HG02970 (cell line): ENCODE data around the gene HIVEP3.
A peak's percentile ranks its signal among the peaks of the same experiment; 100 is the strongest.

Source experiments
- ATAC-seq: cut with Tn5 transposase; IDR thresholded peaks from one replicate; pipeline ENCODE4 v1.9.1; 2021; ENCODE audit warnings: mild to moderate bottlenecking, moderate library complexity, moderate number of reproducible peaks; ENCODE audit not compliant: unreplicated experiment, low FRiP score

HIVEP3 gene

GRCh38 chr1:41516168-41517061 lies 402.3 kb downstream of the HIVEP3 start:
- ATAC-seq: peak; percentile 59

- ATAC-seq: no peak
Observed at GRCh38 chr1:41515778-41516167, 402.9 kb downstream of the HIVEP3 start.

- no peak for ATAC-seq
Observed at GRCh38 chr1:41515131-41515678, 403.5 kb downstream of the HIVEP3 start.

GRCh38 chr1:41514381-41514780 lies 404.3 kb downstream of the HIVEP3 start:
- no peak for ATAC-seq

GRCh38 chr1:41513383-41513735 lies 405.4 kb downstream of the HIVEP3 start:
- ATAC-seq: no peak

- no peak for ATAC-seq
Observed at GRCh38 chr1:41512701-41513382, 405.9 kb downstream of the HIVEP3 start.

- ATAC-seq: no peak
Observed at GRCh38 chr1:41511239-41511540, 407.5 kb downstream of the HIVEP3 start.

- ATAC-seq: no peak
Observed at GRCh38 chr1:41510531-41511238, 408.0 kb downstream of the HIVEP3 start.

- no peak for ATAC-seq
Observed at GRCh38 chr1:41509270-41509671, 409.5 kb downstream of the HIVEP3 start.

GRCh38 chr1:41508290-41508689 lies 410.4 kb downstream of the HIVEP3 start:
- ATAC-seq: no peak

- no peak for ATAC-seq
Observed at GRCh38 chr1:41507836-41508235, 410.9 kb downstream of the HIVEP3 start.

GRCh38 chr1:41507110-41507720 lies 411.5 kb downstream of the HIVEP3 start:
- ATAC-seq: no peak

- ATAC-seq: no peak
Observed at GRCh38 chr1:41504114-41505035, 414.3 kb downstream of the HIVEP3 start.

- no peak for ATAC-seq
Observed at GRCh38 chr1:41503538-41504113, 415.1 kb downstream of the HIVEP3 start.

GRCh38 chr1:41502912-41503311 lies 415.8 kb downstream of the HIVEP3 start:
- ATAC-seq: no peak

- no peak for ATAC-seq
Observed at GRCh38 chr1:41501581-41501980, 417.1 kb downstream of the HIVEP3 start.

- ATAC-seq: no peak
Observed at GRCh38 chr1:41500781-41501518, 417.8 kb downstream of the HIVEP3 start.

- no peak for ATAC-seq
Observed at GRCh38 chr1:41500378-41500777, 418.3 kb downstream of the HIVEP3 start.

- no peak for ATAC-seq
Observed at GRCh38 chr1:41499591-41499990, 419.1 kb downstream of the HIVEP3 start.
